ENCODE measurements around the gene H1-8.

DNA sequence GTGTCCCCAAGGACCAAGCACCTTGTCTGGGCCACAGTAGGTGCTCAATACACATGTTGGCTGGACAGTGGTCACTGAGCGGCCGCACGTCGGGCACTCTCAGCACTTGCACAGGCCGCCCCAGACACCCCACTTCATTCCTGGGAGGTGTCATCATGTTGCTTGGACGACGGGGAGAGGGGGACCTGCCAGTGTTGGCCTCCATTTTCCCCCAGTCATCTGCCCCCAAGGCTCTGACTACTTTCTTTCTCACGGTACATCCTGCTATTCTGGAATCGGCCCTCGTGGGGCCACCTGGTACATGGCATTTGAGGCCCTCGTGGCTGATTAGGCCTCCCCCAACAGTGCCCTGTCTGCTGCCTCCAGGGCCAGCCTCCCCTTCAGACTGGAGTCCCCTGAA is 15.7 kb upstream of the H1-8 start:
- no peak for TF ChIP-seq EZH2 (IDR thresholded peaks at IDR 0.05; ENCODE audit: borderline replicate concordance)
- no peak for TF ChIP-seq CTCF (IDR thresholded peaks at IDR 0.05; ENCODE audit: poor library complexity)

All from hepatocyte (in vitro differentiated cells).